ENCODE data around the gene CREB3L2.

- TF ChIP-seq ZBTB2 (CRISPR knock-in tag; IDR thresholded peaks at IDR 0.05; ENCODE audit: low read depth) (no peak), HINFP (CRISPR knock-in tag; IDR thresholded peaks at IDR 0.05; ENCODE audit: low read depth) (no peak), ZNF772 (CRISPR knock-in tag; IDR thresholded peaks at IDR 0.05) (no peak), MAX (IDR thresholded peaks at IDR 0.05) (no peak), POLR2AphosphoS5 (IDR thresholded peaks at IDR 0.05; ENCODE audit: low read depth, low read length) (no peak), JUND (CRISPR knock-in tag; IDR thresholded peaks at IDR 0.05) (no peak), ZBTB40 (IDR thresholded peaks at IDR 0.05) (no peak), ZBTB40 (CRISPR knock-in tag; IDR thresholded peaks at IDR 0.05) (no peak), EP300 (IDR thresholded peaks at IDR 0.05; ENCODE audit: low read depth in 2 of 2, low read length in 2 of 2) (no peak), EP300 (CRISPR knock-in tag; IDR thresholded peaks at IDR 0.05; ENCODE audit: borderline replicate concordance) (no peak), BRD4 (CRISPR knock-in tag; IDR thresholded peaks at IDR 0.05) (no peak), SIN3A (IDR thresholded peaks at IDR 0.05; ENCODE audit: borderline replicate concordance, low read depth, low read length) (no peak), IRF2 (CRISPR knock-in tag; IDR thresholded peaks at IDR 0.05) (no peak), CTCF (CRISPR knock-in tag; IDR thresholded peaks at IDR 0.05) (no peak), ZNF292 (CRISPR knock-in tag; IDR thresholded peaks at IDR 0.05; ENCODE audit: borderline replicate concordance, low read depth) (no peak), HNF4G (IDR thresholded peaks at IDR 0.05; ENCODE audit: borderline replicate concordance, low read depth, low read length) (no peak), HNF4G (CRISPR knock-in tag; IDR thresholded peaks at IDR 0.05; ENCODE audit: borderline replicate concordance, low read depth) (no peak)
These were observed 16.1 kb upstream of the CREB3L2 start for GRCh38 chr7:138017992-138018391.
